SK-N-SH (cell line): ENCODE measurements around the gene CUX1. TPM values are rescaled to one million over a fixed set of nuclear protein-coding genes. Genes with fewer than 3 reads are reported as not detected.
"Not testable (repeated sequence)": the region's sequence is repeated elsewhere in the genome, so short reads cannot be mapped to it uniquely, and the experiment has no call there.

ENCODE experiments used
- CTCF ChIA-PET: fragments of 300-600, 350-600 bp; formaldehyde crosslinking; extraction: SDS; loops from one replicate; lab custom pipeline; 2021; lab: Yijun Ruan, JAX
- POLR2A ChIA-PET: fragments of 350-600 bp; sonication (Branson Sonifier 250); formaldehyde crosslinking; extraction: SDS; loops from one replicate; lab custom pipeline; 2020; ENCODE audit warnings: antibody characterized with exemption, inconsistent platforms; lab: Yijun Ruan, JAX
- DNase-seq: peaks from one replicate; pipeline ENCODE4 v3.0.0; 2012
- H2AFZ ChIP-seq: fragments of 200-600 bp; sonication (generic); 2 replicates; pipeline ENCODE4 v1.8.1; 2016; ENCODE audit warnings: antibody characterized with exemption, mild to moderate bottlenecking, low read depth
- H3F3A ChIP-seq: fragments of 200-600 bp; sonication (generic); replicated peaks from 2 replicates; pipeline ENCODE3; 2016; ENCODE audit warnings: antibody characterized with exemption, mild to moderate bottlenecking; ENCODE audit not compliant: insufficient read depth
- H3K27ac ChIP-seq, 2 experiments: fragments of 200-500 bp in 1 of 2; fragments of 200-600 bp in 1 of 2; sonication (Bioruptor generic) in 1 of 2; sonication (generic), shearing (Covaris generic) in 1 of 2; 2 replicates each; pipeline versions ENCODE4 v1.5.1 to v1.6.1; 2014 to 2016; ENCODE audit warnings: low read depth in 2 of 2, inconsistent platforms in 1 of 2, low read length in 1 of 2, mild to moderate bottlenecking in 1 of 2, mixed read lengths in 1 of 2
- H3K27me3 ChIP-seq: fragments of 200-600 bp; sonication (generic), shearing (Covaris generic); 2 replicates; pipeline ENCODE4 v1.6.1; 2016; ENCODE audit warnings: mixed run types; ENCODE audit not compliant: insufficient read depth
- H3K36me3 ChIP-seq, 2 experiments: fragments of 200-500 bp in 1 of 2; fragments of 200-600 bp in 1 of 2; sonication (Bioruptor generic) in 1 of 2; sonication (generic) in 1 of 2; replicated peaks in 1 of 2; 2 replicates each; pipeline versions ENCODE3 to v1.5.1; 2014 to 2016; ENCODE audit warnings: low read length in 1 of 2, mild to moderate bottlenecking in 1 of 2; ENCODE audit not compliant: insufficient read depth in 2 of 2, control insufficient read depth in 1 of 2
- H3K4me1 ChIP-seq, 2 experiments: fragments of 200-500 bp in 1 of 2; fragments of 200-600 bp in 1 of 2; sonication (Bioruptor generic) in 1 of 2; sonication (generic), shearing (Covaris generic) in 1 of 2; 2 replicates each; pipeline versions ENCODE4 v1.5.1 to v1.6.1; 2014 to 2016; ENCODE audit warnings: low read depth in 1 of 2, low read length in 1 of 2, mixed run types in 1 of 2; ENCODE audit not compliant: insufficient read depth in 2 of 2, control insufficient read depth in 1 of 2
- H3K4me2 ChIP-seq: fragments of 200-600 bp; sonication (generic), shearing (Covaris generic); 2 replicates; pipeline ENCODE4 v1.6.1; 2017; ENCODE audit warnings: mixed run types
- H3K4me3 ChIP-seq, 2 experiments: fragments of 200-500 bp in 1 of 2; fragments of 200-600 bp in 1 of 2; sonication (Bioruptor generic) in 1 of 2; sonication (generic), shearing (Covaris generic) in 1 of 2; 2 replicates each; pipeline versions ENCODE4 v1.5.1 to v1.8.1; 2014 to 2016; ENCODE audit warnings: low read depth in 2 of 2, inconsistent platforms in 1 of 2, low read length in 1 of 2, mild to moderate bottlenecking in 1 of 2, mixed read lengths in 1 of 2, moderate library complexity in 1 of 2
- H3K79me2 ChIP-seq: fragments of 200-600 bp; sonication (generic); 2 replicates; pipeline ENCODE4 v1.8.1; 2017; ENCODE audit warnings: mild to moderate bottlenecking; ENCODE audit not compliant: insufficient read depth
- H3K9ac ChIP-seq: fragments of 200-600 bp; sonication (generic); 2 replicates; pipeline ENCODE4 v1.6.1; 2017; ENCODE audit warnings: mixed run types
- H3K9me2 ChIP-seq: fragments of 200-600 bp; sonication (generic); 2 replicates; pipeline ENCODE4 v1.6.1; 2017; ENCODE audit warnings: mixed run types
- H3K9me3 ChIP-seq: fragments of 200-600 bp; sonication (generic); 2 replicates; pipeline ENCODE4 v1.6.1; 2017; ENCODE audit warnings: mixed run types, mild to moderate bottlenecking, moderate library complexity
- H4K20me1 ChIP-seq: fragments of 200-600 bp; sonication (generic); 2 replicates; pipeline ENCODE4 v1.6.1; 2017; ENCODE audit warnings: mild to moderate bottlenecking, mixed run types; ENCODE audit not compliant: insufficient read depth
- CHD2 ChIP-seq: fragments of 150-350 bp; IDR thresholded peaks from 2 replicates; pipeline ENCODE4 v1.6.1; 2018; ENCODE audit warnings: low read length; ENCODE audit not compliant: partially characterized antibody
- EZH2phosphoT487 ChIP-seq: fragments of 200-600 bp; sonication (generic); IDR thresholded peaks from 2 replicates; pipeline ENCODE4 v1.6.1; 2017; ENCODE audit warnings: low read depth, mixed run types, mild to moderate bottlenecking, antibody characterized with exemption, moderate library complexity, borderline replicate concordance
- JUND ChIP-seq: IDR thresholded peaks from 2 replicates; pipeline ENCODE4 v1.4.0; 2012
- MEF2A ChIP-seq: IDR thresholded peaks from 2 replicates; pipeline ENCODE4 v1.4.0; 2012; ENCODE audit warnings: low read depth, borderline replicate concordance
- MXI1 ChIP-seq: IDR thresholded peaks from 2 replicates; pipeline ENCODE4 v1.6.1; 2012; ENCODE audit warnings: mild to moderate bottlenecking, low read depth, low read length, improper control_type of control experiment
- PBX3 ChIP-seq: IDR thresholded peaks from 2 replicates; pipeline ENCODE4; 2012
- POLR2AphosphoS5 ChIP-seq: IDR thresholded peaks from 2 replicates; pipeline ENCODE4 v1.6.1; 2012; ENCODE audit warnings: low read depth, low read length
- RFX5 ChIP-seq: IDR thresholded peaks from 2 replicates; pipeline ENCODE4 v1.6.1; 2012; ENCODE audit warnings: mild to moderate bottlenecking, improper control_type of control experiment, low read length
- SIN3A ChIP-seq: IDR thresholded peaks from 2 replicates; pipeline ENCODE4 v1.6.1; 2012; ENCODE audit warnings: low read depth, mild to moderate bottlenecking, low read length, moderate library complexity, borderline replicate concordance
- TEAD4 ChIP-seq: IDR thresholded peaks from 2 replicates; pipeline ENCODE4 v1.4.0; 2012; ENCODE audit warnings: mild to moderate bottlenecking, borderline replicate concordance; ENCODE audit not compliant: insufficient read depth
- YY1 ChIP-seq: IDR thresholded peaks from 2 replicates; pipeline ENCODE4 v1.4.0; 2012; ENCODE audit warnings: low read depth, mild to moderate bottlenecking
- ZBTB33 ChIP-seq: IDR thresholded peaks from 2 replicates; pipeline ENCODE4 v1.4.0; 2012; ENCODE audit warnings: low read depth, borderline replicate concordance
- WGBS: methylation state at CpG from one replicate; pipeline ENCODE4 v1.1.6; 2017; ENCODE audit warnings: low lambda C conversion rate; 5-methylcytosine and 5-hydroxymethylcytosine counted together
- polyA plus RNA-seq, 3 experiments: library from polyadenylated mRNA; depleted of rRNA; stranded (reverse); fragments of >200 nt; gene quantifications; 2 replicates each; pipeline ENCODE4 v1.2.3, GENCODE V29; 2012

Gene CUX1
- polyA plus RNA-seq, 1 of the 3 experiments (the other 2 are of a cell fraction): 68.6 TPM

DNA sequence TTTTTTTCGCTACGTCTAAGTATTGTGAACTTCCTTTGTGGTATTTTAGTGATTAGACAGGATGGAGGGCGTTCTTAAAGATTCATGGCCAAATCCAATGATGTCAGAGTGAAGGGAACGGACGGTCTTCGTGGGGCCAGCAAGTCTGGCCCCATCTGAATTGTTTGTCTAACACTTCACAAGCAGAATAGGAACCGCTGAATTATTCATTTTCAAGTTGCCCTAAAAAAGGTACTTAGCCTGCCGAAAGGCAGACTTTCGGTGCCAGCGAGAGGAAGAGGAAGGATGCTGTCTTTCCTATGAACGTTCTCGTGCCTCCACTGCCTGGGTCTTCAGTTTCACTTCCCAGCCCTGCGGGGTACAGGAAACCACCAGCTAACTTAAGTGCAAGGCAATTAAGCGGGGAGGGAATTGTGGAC, 323.5 kb downstream of the CUX1 start (continued):
- TF ChIP-seq TEAD4: no peak
- no peak for TF ChIP-seq MXI1

DNA sequence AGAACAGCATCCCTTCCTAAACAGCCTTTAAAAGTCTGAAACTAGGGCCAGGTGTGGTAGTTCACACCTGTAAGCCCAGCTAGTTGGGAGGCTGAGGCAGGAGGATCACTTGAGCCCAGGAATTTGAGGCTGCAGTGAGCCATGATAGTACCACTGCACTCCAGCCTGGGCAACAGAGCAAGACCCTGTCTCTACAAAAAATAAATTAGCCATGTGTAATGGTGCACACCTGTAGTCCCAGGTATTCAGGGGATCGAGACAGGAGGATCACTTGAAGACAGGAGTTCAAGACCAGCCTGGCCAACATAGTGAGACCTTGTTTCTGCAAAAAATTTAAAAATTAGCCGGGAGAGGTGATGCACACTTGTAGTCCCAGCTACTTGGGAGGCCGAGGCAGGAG, 325.0 kb downstream of the CUX1 start:
- WGBS: 97% methylated on average over 3 of the region's 3 CpGs
- H3K4me1 ChIP-seq, CTCF ChIA-PET, H3K79me2 ChIP-seq, DNase-seq, H3K27me3 ChIP-seq, H3K27ac ChIP-seq, H3K4me2 ChIP-seq, H2AFZ ChIP-seq, H3K4me3 ChIP-seq, H3K9ac ChIP-seq, H3K9me2 ChIP-seq, H3K9me3 ChIP-seq, POLR2A ChIA-PET, H3F3A ChIP-seq, H4K20me1 ChIP-seq: not testable (repeated sequence)
- peaks cover 0 to 12% of the 10 kb centered on the region in 2 experiments for H3K36me3 ChIP-seq

DNA sequence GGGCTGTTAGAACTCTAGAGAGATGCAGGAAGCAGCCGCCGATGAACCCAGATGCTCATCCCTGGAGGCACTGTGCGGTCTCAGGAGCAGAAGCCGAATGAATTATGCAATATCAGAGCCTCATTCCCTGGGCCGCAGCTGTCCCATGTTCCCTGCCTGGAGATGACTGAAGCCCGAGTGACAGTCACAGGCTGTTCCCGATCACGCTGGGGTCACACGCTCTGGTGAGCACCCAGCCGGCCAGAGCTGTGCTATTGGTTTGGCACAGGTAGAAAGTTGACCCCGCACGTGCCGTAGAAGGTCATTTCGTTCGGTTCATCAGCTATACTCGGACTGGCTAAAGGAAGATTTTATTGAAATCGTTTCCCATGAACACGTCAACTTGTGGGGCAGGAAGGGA, 328.7 kb downstream of the CUX1 start:
- TF ChIP-seq PBX3 (no peak), ZBTB33 (no peak), POLR2AphosphoS5 (no peak), CHD2 (no peak), RFX5 (no peak), SIN3A (no peak), MXI1 (no peak), EZH2phosphoT487 (no peak), JUND (no peak), MEF2A (no peak), YY1 (no peak), TEAD4 (no peak)
- TF ChIP-seq, all 33 proteins: peak for 0
- WGBS: 98% methylated on average over 18 of the region's 18 CpGs

More for the DNA sequence above, 328.7 kb downstream of the CUX1 start:
- DNase-seq: no peak
- Histone ChIP-seq H3F3A (no peaks in the 10 kb centered on the region), H3K36me3 (peaks cover 0 to 3% of the 10 kb centered on the region in 2 experiments), H3K4me3 (no peak overlapping the region), H3K4me1 (peaks cover 0 to 2% of the 10 kb centered on the region in 2 experiments; a peak in 1 of 4 replicates), H3K79me2 (no peaks in the 10 kb centered on the region), H3K9ac (no peak overlapping the region), H4K20me1 (no peaks in the 10 kb centered on the region), H3K27ac (no peak overlapping the region), H3K27me3 (no peaks in the 10 kb centered on the region), H2AFZ (no peak overlapping the region), H3K4me2 (no peak overlapping the region), H3K9me2 (no peaks in the 10 kb centered on the region), H3K9me3 (no peaks in the 10 kb centered on the region)
- ChIA-PET CTCF (interaction anchor here (0.9 to 1.2 kb wide), 2 partner anchors 9 to 14 kb away, joined by 3 read pairs; no protein-coding TSS in a partner anchor), POLR2A (no interaction called here)
